ENCODE results near the gene CUX1.
"Not testable (repeated sequence)": the region's sequence is repeated elsewhere in the genome, so short reads cannot be mapped to it uniquely, and the experiment has no call there.

The CUX1 gene

GRCh38 chr7:102320181-102320580 is 502.8 kb downstream of the CUX1 start:
- TF ChIP-seq CTCF (IDR thresholded peaks at IDR 0.05), result no peak
- Mint-ChIP-seq H3K27me3 (ENCODE audit: low read depth, poor library complexity) (peaks cover 27% of the 10 kb centered on the region), H3K9me3 (no peaks in the 10 kb centered on the region), H3K4me3 (no peak overlapping the region), H3K36me3 (ENCODE audit: low read depth) (peaks cover 19% of the 10 kb centered on the region), H3K4me1 (peaks cover 10% of the 10 kb centered on the region), H3K27ac (peak overlapping the region; percentile 25)
- no peak for DNase-seq

- no peak for TF ChIP-seq CTCF (IDR thresholded peaks at IDR 0.05)
- Mint-ChIP-seq H3K9me3 (no peaks in the 10 kb centered on the region), H3K27me3 (ENCODE audit: low read depth, poor library complexity) (peaks cover 27% of the 10 kb centered on the region), H3K36me3 (ENCODE audit: low read depth) (peaks cover 19% of the 10 kb centered on the region), H3K4me3 (no peak overlapping the region), H3K27ac (peak overlapping the region; percentile 25), H3K4me1 (peaks cover 10% of the 10 kb centered on the region)
- DNase-seq, result no peak
These were observed 503.4 kb downstream of the CUX1 start for GRCh38 chr7:102320601-102321350.

GRCh38 chr7:102321351-102322201 is 504.1 kb downstream of the CUX1 start:
- DNase-seq, result peak; percentile 68
- Mint-ChIP-seq H3K27me3 (ENCODE audit: low read depth, poor library complexity) (peaks cover 27% of the 10 kb centered on the region), H3K27ac (no peak overlapping the region), H3K9me3 (no peaks in the 10 kb centered on the region), H3K4me1 (peaks cover 10% of the 10 kb centered on the region), H3K36me3 (ENCODE audit: low read depth) (peaks cover 19% of the 10 kb centered on the region), H3K4me3 (no peak overlapping the region)
- TF ChIP-seq CTCF (IDR thresholded peaks at IDR 0.05), result no peak

- Mint-ChIP-seq H3K4me1 (peaks cover 10% of the 10 kb centered on the region), H3K4me3 (no peak overlapping the region), H3K27me3 (ENCODE audit: low read depth, poor library complexity) (peaks cover 27% of the 10 kb centered on the region), H3K36me3 (ENCODE audit: low read depth) (peaks cover 15% of the 10 kb centered on the region), H3K9me3 (no peaks in the 10 kb centered on the region), H3K27ac (peak overlapping the region; percentile 29)
- TF ChIP-seq CTCF (IDR thresholded peaks at IDR 0.05), result no peak
- DNase-seq, result no peak
These were observed 504.8 kb downstream of the CUX1 start for GRCh38 chr7:102322202-102322715.

GRCh38 chr7:102323914-102324195 is 506.4 kb downstream of the CUX1 start:
- Mint-ChIP-seq H3K27me3 (ENCODE audit: low read depth, poor library complexity) (peaks cover 32% of the 10 kb centered on the region), H3K9me3 (no peaks in the 10 kb centered on the region)
- no peak for DNase-seq

GRCh38 chr7:102325106-102325505 is 507.7 kb downstream of the CUX1 start:
- H3K27me3 Mint-ChIP-seq (ENCODE audit: low read depth, poor library complexity), result peaks cover 31% of the 10 kb centered on the region
- not testable (repeated sequence) for H3K4me3 Mint-ChIP-seq; H3K27ac Mint-ChIP-seq; H3K36me3 Mint-ChIP-seq (ENCODE audit: low read depth); H3K9me3 Mint-ChIP-seq; DNase-seq
- peaks cover 16% of the 10 kb centered on the region for H3K4me1 Mint-ChIP-seq

More at GRCh38 chr7:102323914-102324195, 506.4 kb downstream of the CUX1 start:
- Mint-ChIP-seq H3K36me3 (ENCODE audit: low read depth) (peaks cover 7% of the 10 kb centered on the region), H3K4me3 (no peak overlapping the region), H3K4me1 (peaks cover 16% of the 10 kb centered on the region), H3K27ac (no peak overlapping the region)
- no peak for TF ChIP-seq CTCF (IDR thresholded peaks at IDR 0.05)
